Measurements from ENCODE around the gene GXYLT2. TPM values are rescaled to one million over a fixed set of nuclear protein-coding genes. Genes with fewer than 3 reads are reported as not detected.

Gene GXYLT2
- total RNA-seq, 1 donor from 2014 or later = 0.79 TPM

GRCh38 chr3:72947715-72948490, 60.1 kb downstream of the GXYLT2 start:
- H3K27me3 ChIP-seq (ENCODE audit: control insufficient read depth, insufficient read depth, low read length) = no peaks in the 10 kb centered on the region
- H3K36me3 ChIP-seq (ENCODE audit: control insufficient read depth, insufficient read depth, low read length) = no peaks in the 10 kb centered on the region
- H3K4me3 ChIP-seq (ENCODE audit: low read depth, low read length) = no peak overlapping the region
- no peak for DNase-seq (ENCODE audit: low read depth)
- FAIRE-seq = no peak
- no peak for TF ChIP-seq CTCF (IDR thresholded peaks at IDR 0.05; ENCODE audit: insufficient read depth, low read length, severe bottlenecking)

- FAIRE-seq = no peak
- DNase-seq (ENCODE audit: low read depth) = no peak
These were observed 61.2 kb downstream of the GXYLT2 start for GRCh38 chr3:72949016-72949415.

GRCh38 chr3:72950372-72950771, 62.5 kb downstream of the GXYLT2 start:
- DNase-seq (ENCODE audit: low read depth) (no peak), FAIRE-seq (no peak)
- TF ChIP-seq CTCF (IDR thresholded peaks at IDR 0.05; ENCODE audit: insufficient read depth, low read length, severe bottlenecking) = no peak
- Histone ChIP-seq H3K36me3 (ENCODE audit: control insufficient read depth, insufficient read depth, low read length) (no peaks in the 10 kb centered on the region), H3K27me3 (ENCODE audit: control insufficient read depth, insufficient read depth, low read length) (no peaks in the 10 kb centered on the region), H3K4me3 (ENCODE audit: low read depth, low read length) (no peak overlapping the region)

More at GRCh38 chr3:72949016-72949415, 61.2 kb downstream of the GXYLT2 start:
- no peaks in the 10 kb centered on the region for H3K27me3 ChIP-seq (ENCODE audit: control insufficient read depth, insufficient read depth, low read length)
- no peak for TF ChIP-seq CTCF (IDR thresholded peaks at IDR 0.05; ENCODE audit: insufficient read depth, low read length, severe bottlenecking)
- no peaks in the 10 kb centered on the region for H3K36me3 ChIP-seq (ENCODE audit: control insufficient read depth, insufficient read depth, low read length)
- no peak overlapping the region for H3K4me3 ChIP-seq (ENCODE audit: low read depth, low read length)

- TF ChIP-seq CTCF (IDR thresholded peaks at IDR 0.05; ENCODE audit: insufficient read depth, low read length, severe bottlenecking) = no peak
- no peak for FAIRE-seq
- H3K36me3 ChIP-seq (ENCODE audit: control insufficient read depth, insufficient read depth, low read length) = no peaks in the 10 kb centered on the region
- no peak for DNase-seq (ENCODE audit: low read depth)
- H3K4me3 ChIP-seq (ENCODE audit: low read depth, low read length) = no peak overlapping the region
- H3K27me3 ChIP-seq (ENCODE audit: control insufficient read depth, insufficient read depth, low read length) = no peaks in the 10 kb centered on the region
These were observed 63.0 kb downstream of the GXYLT2 start for GRCh38 chr3:72950801-72951200.

- FAIRE-seq = no peak
- no peak for TF ChIP-seq CTCF (IDR thresholded peaks at IDR 0.05; ENCODE audit: insufficient read depth, low read length, severe bottlenecking)
These were observed 63.4 kb downstream of the GXYLT2 start for GRCh38 chr3:72951259-72951722.

More at GRCh38 chr3:72951259-72951722, 63.4 kb downstream of the GXYLT2 start:
- Histone ChIP-seq H3K27me3 (ENCODE audit: control insufficient read depth, insufficient read depth, low read length) (no peaks in the 10 kb centered on the region), H3K4me3 (ENCODE audit: low read depth, low read length) (no peak overlapping the region), H3K36me3 (ENCODE audit: control insufficient read depth, insufficient read depth, low read length) (no peaks in the 10 kb centered on the region)
- DNase-seq (ENCODE audit: low read depth) = no peak
